Neural progenitor cell (in vitro differentiated cells): ENCODE data around the gene STRIT1. TPM values are rescaled to one million over a fixed set of nuclear protein-coding genes. Genes with fewer than 3 reads are reported as not detected.

Experiments used
- DNase-seq: peaks from one replicate; pipeline ENCODE4 v3.0.0-alpha.2; 2016; ENCODE audit warnings: low spot score
- H2AFZ ChIP-seq: fragments of 200-600 bp; sonication (generic); replicated peaks from 2 replicates; pipeline ENCODE4 v1.6.1; 2016; ENCODE audit warnings: antibody characterized with exemption
- H3F3A ChIP-seq: fragments of 200-600 bp; sonication (generic); 2 replicates; pipeline ENCODE4 v1.6.1; 2016; ENCODE audit warnings: antibody characterized with exemption, low read depth
- H3K27ac ChIP-seq: fragments of 200-600 bp; sonication (generic); 2 replicates; pipeline ENCODE4 v1.5.1; 2016; ENCODE audit warnings: mild to moderate bottlenecking
- H3K27me3 ChIP-seq: fragments of 200-600 bp; sonication (generic); 2 replicates; pipeline ENCODE4 v1.6.1; 2016; ENCODE audit warnings: mild to moderate bottlenecking, moderate library complexity
- H3K36me3 ChIP-seq: fragments of 200-600 bp; sonication (generic); 2 replicates; pipeline ENCODE4 v1.5.1; 2016
- H3K4me1 ChIP-seq: fragments of 200-600 bp; sonication (generic); 2 replicates; pipeline ENCODE4 v1.6.1; 2016; ENCODE audit warnings: mixed run types
- H3K4me2 ChIP-seq: fragments of 200-600 bp; sonication (generic); 2 replicates; pipeline ENCODE4 v1.6.1; 2016
- H3K4me3 ChIP-seq: fragments of 200-600 bp; sonication (generic); 2 replicates; pipeline ENCODE4 v1.5.1; 2016
- H3K79me2 ChIP-seq: fragments of 200-600 bp; sonication (generic); 2 replicates; pipeline ENCODE4 v1.6.1; 2016; ENCODE audit warnings: low read depth
- H3K9ac ChIP-seq: fragments of 200-600 bp; sonication (generic); 2 replicates; pipeline ENCODE4 v1.6.1; 2016
- H3K9me3 ChIP-seq: fragments of 200-600 bp; sonication (generic); 2 replicates; pipeline ENCODE4 v1.5.1; 2016; ENCODE audit warnings: low read depth
- H4K20me1 ChIP-seq: fragments of 200-600 bp; sonication (generic); 2 replicates; pipeline ENCODE4 v1.6.1; 2016; ENCODE audit warnings: low read depth
- H3K27ac Mint-ChIP-seq: 3 replicates; pipeline ENCODE4 v1.8.0; 2021; ENCODE audit warnings: mixed read lengths
- H3K27me3 Mint-ChIP-seq: 2 replicates; pipeline ENCODE4 v1.8.0; 2022; ENCODE audit warnings: low read depth, mild to moderate bottlenecking, inconsistent platforms, moderate library complexity, mixed read lengths; ENCODE audit not compliant: insufficient read depth
- H3K36me3 Mint-ChIP-seq: 3 replicates; pipeline ENCODE4 v1.8.0; 2021; ENCODE audit warnings: mixed read lengths
- H3K4me1 Mint-ChIP-seq: 3 replicates; pipeline ENCODE4 v1.8.0; 2021; ENCODE audit warnings: mixed read lengths
- H3K4me3 Mint-ChIP-seq: 3 replicates; pipeline ENCODE4 v1.8.0; 2021; ENCODE audit warnings: mild to moderate bottlenecking, moderate library complexity, mixed read lengths
- H3K9me3 Mint-ChIP-seq: 3 replicates; pipeline ENCODE4 v1.8.0; 2020; ENCODE audit warnings: mixed read lengths
- CTCF ChIP-seq: fragments of 200-600 bp; sonication (generic); IDR thresholded peaks from 2 replicates; pipeline ENCODE4 v1.5.1; 2017; ENCODE audit warnings: antibody characterized with exemption, mild to moderate bottlenecking
- EZH2 ChIP-seq: fragments of 200-600 bp; sonication (generic); IDR thresholded peaks from 2 replicates; pipeline ENCODE4 v1.6.1; 2017; ENCODE audit warnings: antibody characterized with exemption, mild to moderate bottlenecking, moderate library complexity
- EZH2phosphoT487 ChIP-seq: fragments of 200-600 bp; sonication (generic); IDR thresholded peaks from 2 replicates; pipeline ENCODE4 v1.6.1; 2017; ENCODE audit warnings: antibody characterized with exemption
- total RNA-seq: library from RNA; depleted of rRNA; stranded (reverse); fragments of >200 nt; gene quantifications from 2 replicates; pipeline ENCODE4 v1.2.3, GENCODE V29; 2015; ENCODE audit warnings: low replicate concordance

The STRIT1 gene
- total RNA-seq, 1 donor from 2014 or later = not detected

GRCh38 chr3:155252021-155252420 lies 41.5 kb downstream of the STRIT1 start:
- Histone ChIP-seq H3K4me3 (no peak overlapping the region), H4K20me1 (no peaks in the 10 kb centered on the region), H3K9ac (no peak overlapping the region), H3K9me3 (no peaks in the 10 kb centered on the region), H3K27ac (no peak overlapping the region), H3K79me2 (no peaks in the 10 kb centered on the region), H3K4me1 (peaks cover 2% of the 10 kb centered on the region), H3K4me2 (no peak overlapping the region), H3K27me3 (no peaks in the 10 kb centered on the region), H3K36me3 (no peaks in the 10 kb centered on the region), H2AFZ (no peak overlapping the region), H3F3A (no peaks in the 10 kb centered on the region)
- Mint-ChIP-seq H3K4me1 (no peaks in the 10 kb centered on the region), H3K27me3 (no peaks in the 10 kb centered on the region), H3K9me3 (no peaks in the 10 kb centered on the region), H3K36me3 (no peaks in the 10 kb centered on the region), H3K4me3 (no peak overlapping the region), H3K27ac (no peak overlapping the region)
- DNase-seq = no peak
- no peak for TF ChIP-seq CTCF
- TF ChIP-seq EZH2 = no peak
- no peak for TF ChIP-seq EZH2phosphoT487

DNA sequence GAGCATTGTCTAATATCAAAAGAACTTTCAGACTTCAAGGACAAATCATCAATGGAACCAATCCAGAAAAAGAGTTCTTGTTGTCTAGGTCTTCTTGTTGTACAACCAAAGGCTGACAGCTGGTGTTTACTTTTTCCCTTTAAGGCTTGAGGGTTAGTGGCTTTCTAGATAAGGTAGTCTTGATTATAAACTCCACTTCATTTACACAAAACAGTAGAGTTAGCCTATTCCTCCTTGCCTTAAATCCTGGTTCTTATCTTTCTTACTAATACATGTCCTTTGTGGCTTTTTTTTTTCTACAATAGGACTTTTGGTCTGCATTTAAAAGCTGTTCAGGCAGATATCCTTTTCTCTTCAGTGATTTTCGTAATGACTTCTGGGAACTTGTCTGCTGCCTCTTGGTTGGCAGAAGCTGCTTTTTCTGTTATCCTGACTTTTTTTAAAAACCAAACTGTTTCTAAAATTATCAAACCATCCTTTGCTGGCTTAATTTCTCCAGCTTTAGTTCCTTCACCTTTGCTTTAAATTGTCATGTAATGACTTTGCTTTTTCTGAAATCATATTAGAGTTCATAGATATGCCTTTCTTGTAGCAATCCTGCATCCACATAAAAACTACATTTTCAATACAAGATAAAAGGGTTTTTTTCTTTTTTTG lies 44.8 kb downstream of the STRIT1 start:
- Histone ChIP-seq H3K27ac (no peak overlapping the region), H3K9me3 (no peaks in the 10 kb centered on the region), H3K4me3 (no peak overlapping the region), H2AFZ (no peak overlapping the region), H3K4me2 (no peak overlapping the region), H3K36me3 (no peaks in the 10 kb centered on the region), H3F3A (no peaks in the 10 kb centered on the region), H3K27me3 (no peaks in the 10 kb centered on the region), H3K4me1 (no peaks in the 10 kb centered on the region), H3K79me2 (no peaks in the 10 kb centered on the region), H3K9ac (no peak overlapping the region), H4K20me1 (no peaks in the 10 kb centered on the region)
- Mint-ChIP-seq H3K27ac (no peak overlapping the region), H3K4me1 (no peaks in the 10 kb centered on the region), H3K36me3 (no peaks in the 10 kb centered on the region), H3K4me3 (no peak overlapping the region), H3K9me3 (no peaks in the 10 kb centered on the region), H3K27me3 (no peaks in the 10 kb centered on the region)
- TF ChIP-seq EZH2phosphoT487 (no peak), EZH2 (no peak), CTCF (no peak)
- DNase-seq = no peak

- Histone ChIP-seq H3K9ac (no peak overlapping the region), H3K27me3 (no peaks in the 10 kb centered on the region), H2AFZ (no peak overlapping the region), H3K27ac (no peak overlapping the region), H3K36me3 (no peaks in the 10 kb centered on the region), H3K9me3 (no peaks in the 10 kb centered on the region), H3F3A (no peaks in the 10 kb centered on the region), H3K4me2 (no peak overlapping the region), H3K4me3 (no peak overlapping the region), H4K20me1 (no peaks in the 10 kb centered on the region), H3K79me2 (no peaks in the 10 kb centered on the region), H3K4me1 (no peaks in the 10 kb centered on the region)
- Mint-ChIP-seq H3K27me3 (no peaks in the 10 kb centered on the region), H3K27ac (no peak overlapping the region), H3K4me1 (peaks cover under 1% of the 10 kb centered on the region), H3K9me3 (no peaks in the 10 kb centered on the region), H3K4me3 (no peak overlapping the region), H3K36me3 (no peaks in the 10 kb centered on the region)
- no peak for TF ChIP-seq CTCF
- no peak for TF ChIP-seq EZH2phosphoT487
- no peak for TF ChIP-seq EZH2
- no peak for DNase-seq
Observed at GRCh38 chr3:155244699-155245098, 48.8 kb downstream of the STRIT1 start.
